IMR-90 (cell line): ENCODE results near the gene NEK11.

Experiments
- BHLHE40 ChIP-seq: fragments of 150-350 bp; IDR thresholded peaks from 2 replicates; pipeline ENCODE4 v1.6.1; 2016; ENCODE audit warnings: mild to moderate bottlenecking, low read depth, low read length
- CHD1 ChIP-seq: IDR thresholded peaks from 2 replicates; pipeline ENCODE4 v1.6.1; 2012; ENCODE audit warnings: low read depth, low read length, improper control_type of control experiment
- CTCF ChIP-seq: conservative IDR thresholded peaks from 2 replicates; pipeline ENCODE4 v1.5.1; 2012; ENCODE audit warnings: mild to moderate bottlenecking, low read depth, low read length, improper control_type of control experiment
- MAZ ChIP-seq: IDR thresholded peaks from 2 replicates; pipeline ENCODE4 v1.6.1; 2012; ENCODE audit warnings: low read depth, mild to moderate bottlenecking, low read length, improper control_type of control experiment, moderate library complexity, borderline replicate concordance
- NFE2L2 ChIP-seq: fragments of 150-350 bp; IDR thresholded peaks from 2 replicates; pipeline ENCODE4 v1.6.1; 2016; ENCODE audit warnings: low read depth, mild to moderate bottlenecking, low read length
- POLR2A ChIP-seq: IDR thresholded peaks from 2 replicates; pipeline ENCODE4 v1.6.1; 2012; ENCODE audit warnings: mild to moderate bottlenecking, low read depth, low read length
- RAD21 ChIP-seq: IDR thresholded peaks from 2 replicates; pipeline ENCODE4 v1.6.1; 2012; ENCODE audit warnings: low read length, improper control_type of control experiment
- RCOR1 ChIP-seq: IDR thresholded peaks from 2 replicates; pipeline ENCODE4 v1.6.1; 2012; ENCODE audit warnings: mild to moderate bottlenecking, low read length, improper control_type of control experiment; ENCODE audit not compliant: insufficient replicate concordance
- RFX5 ChIP-seq: IDR thresholded peaks from 2 replicates; pipeline ENCODE4 v1.8.0; 2012; ENCODE audit warnings: low read depth, mild to moderate bottlenecking, low read length, moderate library complexity
- SMC3 ChIP-seq: fragments of 150-350 bp; IDR thresholded peaks from 2 replicates; pipeline ENCODE4 v1.6.1; 2016; ENCODE audit warnings: low read depth, mild to moderate bottlenecking, antibody characterized with exemption, low read length, moderate library complexity
- USF2 ChIP-seq: fragments of 150-350 bp; IDR thresholded peaks from 2 replicates; pipeline ENCODE4 v1.6.1; 2017; ENCODE audit warnings: mild to moderate bottlenecking, antibody characterized with exemption, low read length, low read depth

GRCh38 chr3:131349946-131350347, 323.3 kb downstream of the NEK11 start:
- TF ChIP-seq BHLHE40: peak; percentile 13; the same call in 1 of the 2 replicates
- TF ChIP-seq NFE2L2: no peak
- no peak for TF ChIP-seq POLR2A
- TF ChIP-seq CTCF: no peak
- no peak for TF ChIP-seq USF2
- no peak for TF ChIP-seq RFX5
- TF ChIP-seq CHD1: no peak
- TF ChIP-seq MAZ: no peak
- no peak for TF ChIP-seq RCOR1
- TF ChIP-seq RAD21: no peak
- no peak for TF ChIP-seq SMC3
